GM18517 (cell line): ENCODE data around the gene MUC3A.
"Not testable (repeated sequence)": the region's sequence is repeated elsewhere in the genome, so short reads cannot be mapped to it uniquely, and the experiment has no call there.

Source experiments
- ATAC-seq: cut with Tn5 transposase; IDR thresholded peaks from one replicate; pipeline ENCODE4 v1.9.1; 2021; ENCODE audit warnings: mild to moderate bottlenecking, moderate library complexity; ENCODE audit not compliant: unreplicated experiment

The MUC3A gene

GRCh38 chr7:100949227-100949932, at the start of gene MUC3A:
Gene MUC3A, plus strand, starts transcription at chr7:100949534. Its CDS starts 91 bp downstream, at chr7:100949625.
- ATAC-seq, result no peak

- ATAC-seq, result no peak
Observed at GRCh38 chr7:100900978-100901377, 48.4 kb upstream of the MUC3A start.

- ATAC-seq, result no peak
Observed at GRCh38 chr7:100901921-100902332, 47.4 kb upstream of the MUC3A start.

GRCh38 chr7:100902638-100903037, 46.7 kb upstream of the MUC3A start:
- ATAC-seq, result no peak

GRCh38 chr7:100908512-100908911, 40.8 kb upstream of the MUC3A start:
- ATAC-seq, result no peak

- ATAC-seq, result not testable (repeated sequence)
Observed at GRCh38 chr7:100910443-100910842, 38.9 kb upstream of the MUC3A start.

- no peak for ATAC-seq
Observed at GRCh38 chr7:100911484-100911883, 37.9 kb upstream of the MUC3A start.

GRCh38 chr7:100914208-100914878, 35.0 kb upstream of the MUC3A start:
- ATAC-seq, result no peak

GRCh38 chr7:100914879-100915447, 34.4 kb upstream of the MUC3A start:
- no peak for ATAC-seq

GRCh38 chr7:100919335-100919734, 30.0 kb upstream of the MUC3A start:
- not testable (repeated sequence) for ATAC-seq

- not testable (repeated sequence) for ATAC-seq
Observed at GRCh38 chr7:100919779-100920437, 29.4 kb upstream of the MUC3A start.

- no peak for ATAC-seq
Observed at GRCh38 chr7:100921039-100921438, 28.3 kb upstream of the MUC3A start.

- not testable (repeated sequence) for ATAC-seq
Observed at GRCh38 chr7:100923616-100924015, 25.7 kb upstream of the MUC3A start.

- no peak for ATAC-seq
Observed at GRCh38 chr7:100929808-100930174, 19.5 kb upstream of the MUC3A start.

GRCh38 chr7:100933734-100934133, 15.6 kb upstream of the MUC3A start:
- ATAC-seq, result no peak

GRCh38 chr7:100935381-100935780, 14.0 kb upstream of the MUC3A start:
- ATAC-seq, result not testable (repeated sequence)

- not testable (repeated sequence) for ATAC-seq
Observed at GRCh38 chr7:100936167-100936566, 13.2 kb upstream of the MUC3A start.

- no peak for ATAC-seq
Observed at GRCh38 chr7:100942045-100942774, 7.1 kb upstream of the MUC3A start.

GRCh38 chr7:100943693-100944092, 5.6 kb upstream of the MUC3A start:
- ATAC-seq, result no peak

GRCh38 chr7:100944138-100944537, 5.2 kb upstream of the MUC3A start:
- no peak for ATAC-seq

GRCh38 chr7:100946111-100946510, 3.2 kb upstream of the MUC3A start:
- no peak for ATAC-seq
